Keratinocyte (primary cell): Measurements from ENCODE around the gene GFM2. TPM values are rescaled to one million over a fixed set of nuclear protein-coding genes. Genes with fewer than 3 reads are reported as not detected.

Source experiments
- DNase-seq: peaks from one replicate; pipeline ENCODE4 v3.0.0-alpha.2; 2011; ENCODE audit warnings: low read depth, missing footprints, low spot score
- FAIRE-seq: peaks from 2 replicates; lab custom pipeline; 2011; peaks lifted over from hg19 to GRCh38; lab: Jason Lieb, UNC
- H2AFZ ChIP-seq: 2 replicates; pipeline ENCODE4 v1.6.0; 2012; ENCODE audit warnings: low read length, control low read depth, inconsistent platforms; ENCODE audit not compliant: control insufficient read depth
- H3K27ac ChIP-seq: 2 replicates; pipeline ENCODE4 v1.5.1; 2011; ENCODE audit warnings: low read length; ENCODE audit not compliant: control insufficient read depth, insufficient read depth
- H3K27me3 ChIP-seq: 3 replicates; pipeline ENCODE4 v1.6.0; 2011; ENCODE audit warnings: low read length; ENCODE audit not compliant: control insufficient read depth, insufficient read depth; ENCODE audit errors: extremely low read depth
- H3K36me3 ChIP-seq, 2 experiments: 2 replicates in 1 of 2; 3 replicates in 1 of 2; pipeline ENCODE4 v1.5.1; 2011; ENCODE audit warnings: low read length in 2 of 2, mild to moderate bottlenecking in 1 of 2; ENCODE audit not compliant: control insufficient read depth in 2 of 2, insufficient read depth in 2 of 2; ENCODE audit errors: extremely low read depth in 1 of 2
- H3K4me1 ChIP-seq: 3 replicates; pipeline ENCODE4 v1.5.1; 2011; ENCODE audit warnings: low read length; ENCODE audit not compliant: control insufficient read depth, insufficient read depth; ENCODE audit errors: extremely low read depth
- H3K4me2 ChIP-seq: 3 replicates; pipeline ENCODE4 v1.6.0; 2011; ENCODE audit warnings: low read depth, low read length; ENCODE audit not compliant: control insufficient read depth, insufficient read depth; ENCODE audit errors: extremely low read depth
- H3K4me3 ChIP-seq, 3 experiments: fragments of 200-600 bp in 1 of 3; sonication (generic) in 1 of 3; 2 replicates in 2 of 3; 3 replicates in 1 of 3; pipeline ENCODE4 v1.5.1; 2011 to 2016; ENCODE audit warnings: low read length in 3 of 3, mild to moderate bottlenecking in 3 of 3, control low read depth in 2 of 3, inconsistent platforms in 1 of 3, low read depth in 1 of 3, mixed read lengths in 1 of 3, mixed run types in 1 of 3, moderate library complexity in 1 of 3; ENCODE audit not compliant: control insufficient read depth in 2 of 3, insufficient read depth in 2 of 3; ENCODE audit errors: extremely low read depth in 1 of 3
- H3K79me2 ChIP-seq: 2 replicates; pipeline ENCODE4 v1.6.0; 2012; ENCODE audit warnings: low read length; ENCODE audit not compliant: control insufficient read depth, insufficient read depth
- H3K9ac ChIP-seq: 3 replicates; pipeline ENCODE4 v1.6.0; 2011; ENCODE audit warnings: low read length; ENCODE audit not compliant: control insufficient read depth, insufficient read depth; ENCODE audit errors: extremely low read depth
- H3K9me1 ChIP-seq: 3 replicates; pipeline ENCODE4 v1.6.0; 2011; ENCODE audit warnings: low read length; ENCODE audit not compliant: control insufficient read depth, insufficient read depth; ENCODE audit errors: extremely low read depth
- H3K9me3 ChIP-seq: 2 replicates; pipeline ENCODE4 v1.5.1; 2012; ENCODE audit warnings: low read depth, low read length; ENCODE audit not compliant: control insufficient read depth
- H4K20me1 ChIP-seq: 3 replicates; pipeline ENCODE4 v1.6.0; 2011; ENCODE audit warnings: low read length; ENCODE audit not compliant: control insufficient read depth, insufficient read depth; ENCODE audit errors: extremely low read depth
- CTCF ChIP-seq, 3 experiments: IDR thresholded peaks in 1 of 3; conservative IDR thresholded peaks in 1 of 3; optimal IDR thresholded peaks in 1 of 3; 2 replicates in 2 of 3; 3 replicates in 1 of 3; pipeline versions ENCODE3 to v1.5.1; 2011; ENCODE audit warnings: low read length in 3 of 3, mild to moderate bottlenecking in 3 of 3, moderate library complexity in 2 of 3, control low read depth in 1 of 3, inconsistent platforms in 1 of 3; ENCODE audit not compliant: insufficient read depth in 2 of 3; ENCODE audit errors: extremely low read depth in 1 of 3
- EZH2 ChIP-seq: IDR thresholded peaks from one replicate; pipeline ENCODE4 v1.6.1; 2012; ENCODE audit warnings: inconsistent platforms, mild to moderate bottlenecking, low read length, moderate library complexity
- dilution Hi-C: fragments of 300-500 bp; cut with MboI; formaldehyde crosslinking; loops from one replicate; pipeline ENCODE4 v1.7.0; 2020; ENCODE audit warnings: low sequenced_read_pairs; ENCODE audit not compliant: extremely low pct_ligation_motif_present
- polyA minus RNA-seq, 3 experiments: library from RNA; depleted of rRNA, polyadenylated mRNA; stranded (reverse); fragments of >200 nt; gene quantifications; 1 replicate in 1 of 3; 2 replicates in 1 of 3; 3 replicates in 1 of 3; pipeline ENCODE4 v1.2.3, GENCODE V29; 2011
- polyA plus RNA-seq, 5 experiments: library from polyadenylated mRNA; depleted of rRNA in 3 of 5; stranded (reverse) in 3 of 5; stranded (forward) in 1 of 5; unstranded in 1 of 5; fragments of >200 nt; gene quantifications; 1 replicate in 1 of 5; 2 replicates in 3 of 5; 3 replicates in 1 of 5; pipeline versions ENCODE4 v1.2.1 to v1.2.3, GENCODE V29; 2011 to 2012; ENCODE audit warnings: missing spikeins in 2 of 5, low read depth in 1 of 5, low replicate concordance in 1 of 5

The GFM2 gene
- 31.5 to 55.4 TPM (median 48.7 TPM) in 3 replicates for polyA plus RNA-seq
- 26.2 TPM for polyA plus RNA-seq (2011; ENCODE audit: low read depth)
- polyA plus RNA-seq (2011; cell fraction: cytosol; rRNA removed) = 19.1 and 38.5 TPM in 2 replicates
- 53.8 and 72.2 TPM in 2 replicates for polyA plus RNA-seq (2011; cell fraction: nucleus; rRNA removed)
- polyA plus RNA-seq (2012; ENCODE audit: low replicate concordance) = 16.2 and 25.1 TPM in 2 replicates
- 10.3 to 41.4 TPM (median 26.9 TPM) in 3 replicates for polyA minus RNA-seq
- polyA minus RNA-seq (2011; cell fraction: cytosol; rRNA and poly(A)+ RNA removed) = 23.8 TPM
- polyA minus RNA-seq (2011; cell fraction: nucleus; rRNA and poly(A)+ RNA removed) = 44.0 and 69.7 TPM in 2 replicates

- peaks cover 49% of the 10 kb centered on the region for H3K79me2 ChIP-seq
- DNase-seq = peak; percentile 66
- H3K27ac ChIP-seq = peak within 1 kb of the TSS; percentile 96
- peak within 1 kb of the TSS; percentile 76 to 100 (median 99) for H3K4me3 ChIP-seq
- FAIRE-seq = peak; percentile 44
- TF ChIP-seq EZH2 (no peak), CTCF (optimal IDR thresholded peaks at IDR 0.05 in 1 of 3, IDR thresholded peaks at IDR 0.05 in 1 of 3, conservative IDR thresholded peaks at IDR 0.05 in 1 of 3; ENCODE audit: extremely low read depth in 1 of 3, insufficient read depth in 2 of 3, low read length in 3 of 3) (no peak)
- H3K9me3 ChIP-seq = no peaks in the 10 kb centered on the region
- H3K9ac ChIP-seq = peak within 1 kb of the TSS; percentile 96
- H3K4me2 ChIP-seq = peak within 1 kb of the TSS; percentile 89
- dilution Hi-C loops = no loop called here
- no peaks in the 10 kb centered on the region for H4K20me1 ChIP-seq
- H3K27me3 ChIP-seq = no peaks in the 10 kb centered on the region
- peaks cover 47% of the 10 kb centered on the region for H3K4me1 ChIP-seq
- H3K9me1 ChIP-seq = no peaks in the 10 kb centered on the region
- H3K36me3 ChIP-seq = peaks cover 0 to 3% of the 10 kb centered on the region in 2 experiments
- H2AFZ ChIP-seq = peak within 1 kb of the TSS; percentile 98
These were observed at the start of gene GFM2, which contains the start of gene NSA2 for GRCh38 chr5:74766849-74767578. Gene GFM2 (minus strand): TSS chr5:74767117. CDS start chr5:74763742, 3,375 bp downstream. Gene NSA2 (plus strand): TSS chr5:74767249. CDS start chr5:74767361, 112 bp downstream.

- Histone ChIP-seq H3K4me2 (peak overlapping the region; percentile 49), H3K79me2 (peaks cover 2% of the 10 kb centered on the region), H3K9me1 (no peaks in the 10 kb centered on the region), H4K20me1 (no peaks in the 10 kb centered on the region), H3K36me3 (no peaks in the 10 kb centered on the region), H3K9me3 (no peaks in the 10 kb centered on the region), H3K9ac (peak overlapping the region; percentile 24), H3K4me1 (peaks cover 11% of the 10 kb centered on the region), H3K27ac (peak overlapping the region; percentile 47), H3K4me3 (no peak overlapping the region), H2AFZ (no peak overlapping the region), H3K27me3 (no peaks in the 10 kb centered on the region)
- TF ChIP-seq CTCF (optimal IDR thresholded peaks at IDR 0.05 in 1 of 3, IDR thresholded peaks at IDR 0.05 in 1 of 3, conservative IDR thresholded peaks at IDR 0.05 in 1 of 3; ENCODE audit: extremely low read depth in 1 of 3, insufficient read depth in 2 of 3, low read length in 3 of 3) (no peak), EZH2 (no peak)
- DNase-seq = peak; percentile 74
- peak; percentile 88 for FAIRE-seq
- dilution Hi-C loops = no loop called here
These were observed 44.0 kb upstream of the GFM2 start for GRCh38 chr5:74810915-74811314.
